K562 (cell line): ENCODE measurements around the gene RCHY1. TPM values are rescaled to one million over a fixed set of nuclear protein-coding genes. Genes with fewer than 3 reads are reported as not detected.

Source experiments
- ARNT ChIP-seq, 2 experiments: fragments of 450-650 bp; IDR thresholded peaks; 2 replicates each; pipeline ENCODE4 v1.6.1; 2016; ENCODE audit warnings: mild to moderate bottlenecking in 1 of 2
- BRD9 ChIP-seq: fragments of 450-650 bp; IDR thresholded peaks from 2 replicates; pipeline ENCODE4 v1.6.1; 2018; ENCODE audit warnings: low read depth; ENCODE audit not compliant: partially characterized antibody
- CREBBP ChIP-seq: IDR thresholded peaks from one replicate; pipeline ENCODE4 v1.6.1; 2012; ENCODE audit warnings: low read depth, mild to moderate bottlenecking, control low read depth, inconsistent platforms, low read length
- ESRRB ChIP-seq: fragments of 250-450 bp; sonication (Bioruptor Pico); IDR thresholded peaks from 2 replicates; pipeline ENCODE4 v1.5.0; 2020; ENCODE audit warnings: mild to moderate bottlenecking, moderate library complexity, borderline replicate concordance
- FOXJ2 ChIP-seq: fragments of 200-800 bp; sonication (Bioruptor generic); IDR thresholded peaks from 2 replicates; pipeline ENCODE4 v1.6.1; 2016; ENCODE audit warnings: missing genetic modification characterization, missing compliant biosample characterization
- HNRNPUL1 ChIP-seq: fragments of 200-400 bp; formaldehyde crosslinking; IDR thresholded peaks from 2 replicates; pipeline ENCODE4 v1.6.1; 2017; ENCODE audit warnings: low read length
- MCM2 ChIP-seq: fragments of 450-650 bp; IDR thresholded peaks from 2 replicates; pipeline ENCODE4 v1.6.1; 2017; ENCODE audit warnings: low read depth, mild to moderate bottlenecking
- MIER1 ChIP-seq: fragments of 450-650 bp; IDR thresholded peaks from 2 replicates; pipeline ENCODE4 v1.6.1; 2016; ENCODE audit warnings: antibody characterized with exemption, mild to moderate bottlenecking, low read depth
- NONO ChIP-seq, 2 experiments: fragments of 200-400 bp in 1 of 2; fragments of 450-650 bp in 1 of 2; formaldehyde crosslinking in 1 of 2; IDR thresholded peaks; 2 replicates each; pipeline ENCODE4 v1.6.1; 2017; ENCODE audit warnings: low read depth in 2 of 2, mild to moderate bottlenecking in 2 of 2, moderate library complexity in 2 of 2, low read length in 1 of 2
- OTX1 ChIP-seq: fragments of 450-650 bp; formaldehyde crosslinking; IDR thresholded peaks from 2 replicates; pipeline ENCODE4 v1.4.0; 2022; ENCODE audit warnings: mild to moderate bottlenecking
- PCBP1 ChIP-seq: fragments of 200-400 bp; formaldehyde crosslinking; IDR thresholded peaks from 2 replicates; pipeline ENCODE4 v1.6.1; 2018; ENCODE audit warnings: mild to moderate bottlenecking, low read depth, low read length; ENCODE audit not compliant: poor library complexity, severe bottlenecking
- POLR3A ChIP-seq: IDR thresholded peaks from 2 replicates; pipeline ENCODE4 v1.6.1; 2011; ENCODE audit warnings: borderline replicate concordance, mild to moderate bottlenecking, moderate library complexity; ENCODE audit not compliant: insufficient read length, insufficient read depth; ENCODE audit errors: extremely low read depth
- RBM22 ChIP-seq: fragments of 200-400 bp; formaldehyde crosslinking; IDR thresholded peaks from 2 replicates; pipeline ENCODE4 v1.6.1; 2018; ENCODE audit warnings: low read length, low read depth; ENCODE audit not compliant: poor library complexity, severe bottlenecking
- SIRT6 ChIP-seq: IDR thresholded peaks from one replicate; pipeline ENCODE4 v1.6.1; 2012; ENCODE audit warnings: low read depth, mild to moderate bottlenecking, control low read depth, inconsistent platforms, low read length, moderate library complexity
- SMAD4 ChIP-seq: fragments of 250-450 bp; sonication (Bioruptor Pico); conservative IDR thresholded peaks from 2 replicates; pipeline ENCODE4 v1.8.0; 2021; ENCODE audit warnings: inconsistent platforms, mild to moderate bottlenecking, moderate library complexity
- SREBF2 ChIP-seq: sonication (generic); formaldehyde crosslinking; IDR thresholded peaks from 2 replicates; pipeline ENCODE4 v1.4.0; 2020; ENCODE audit warnings: mild to moderate bottlenecking, missing genetic modification reagents
- TAF15 ChIP-seq: fragments of 200-400 bp; formaldehyde crosslinking; IDR thresholded peaks from 2 replicates; pipeline ENCODE4 v1.6.1; 2017; ENCODE audit warnings: mild to moderate bottlenecking, low read depth, low read length, moderate library complexity
- TRIM24 ChIP-seq, 2 experiments: fragments of 450-650 bp; IDR thresholded peaks; 2 replicates each; pipeline ENCODE4 v1.6.1; 2016
- TSC22D4 ChIP-seq: fragments of 450-650 bp; IDR thresholded peaks from 2 replicates; pipeline ENCODE4 v1.6.1; 2016; ENCODE audit warnings: missing genetic modification characterization, missing biosample characterization, control low read depth
- ZNF717 ChIP-seq: fragments of 250-450 bp; sonication (Bioruptor Pico); IDR thresholded peaks from 2 replicates; pipeline ENCODE4 v1.5.0; 2021
- polyA plus RNA-seq, 8 experiments: library from polyadenylated mRNA; depleted of rRNA in 4 of 8; stranded (reverse) in 5 of 8; unstranded in 3 of 8; fragments of >200 nt; fragmentation: Nextera tagmentation in 2 of 8; fragmentation: Illumina TruSeq in 1 of 8; extraction: Ambion mirVana in 2 of 8; extraction: Trizol in 1 of 8; gene quantifications; 2 replicates each; pipeline versions ENCODE4 v1.2.1 to v1.2.3, GENCODE V29; 2011 to 2014; ENCODE audit warnings: inconsistent platforms in 1 of 8, missing spikeins in 1 of 8
- total RNA-seq, 7 experiments: library from RNA; depleted of rRNA in 6 of 7; stranded (reverse); fragments of >200 nt in 6 of 7; fragmentation: Illumina TruSeq in 2 of 7; extraction: Trizol in 2 of 7; gene quantifications; 2 replicates each; pipeline versions ENCODE4 v1.2.1 to v1.2.3, GENCODE V29; 2011 to 2021; ENCODE audit warnings: low replicate concordance in 1 of 7
- TF ChIP-seq, protein P1 (sequence below): fragments of 250-450 bp; sonication (Bioruptor Pico); IDR thresholded peaks from 2 replicates; pipeline ENCODE4 v1.8.0; 2022; ENCODE audit warnings: inconsistent platforms
- TF ChIP-seq, protein P2 (sequence below): sonication (generic); formaldehyde crosslinking; IDR thresholded peaks from 2 replicates; pipeline ENCODE4 v1.4.0; 2020; ENCODE audit warnings: mild to moderate bottlenecking, missing genetic modification reagents
- TF ChIP-seq, protein P3 (sequence below): sonication (generic); formaldehyde crosslinking; IDR thresholded peaks from 2 replicates; pipeline ENCODE4 v1.8.0; 2022; ENCODE audit warnings: missing genetic modification reagents, mild to moderate bottlenecking, borderline replicate concordance

The RCHY1 gene
- total and polyA plus RNA-seq, 9 of the 15 experiments (the other 6 are each of a cell fraction or from before 2014, with no cell fraction given), result 27.3 to 85.1 (median 45.9) TPM

DNA sequence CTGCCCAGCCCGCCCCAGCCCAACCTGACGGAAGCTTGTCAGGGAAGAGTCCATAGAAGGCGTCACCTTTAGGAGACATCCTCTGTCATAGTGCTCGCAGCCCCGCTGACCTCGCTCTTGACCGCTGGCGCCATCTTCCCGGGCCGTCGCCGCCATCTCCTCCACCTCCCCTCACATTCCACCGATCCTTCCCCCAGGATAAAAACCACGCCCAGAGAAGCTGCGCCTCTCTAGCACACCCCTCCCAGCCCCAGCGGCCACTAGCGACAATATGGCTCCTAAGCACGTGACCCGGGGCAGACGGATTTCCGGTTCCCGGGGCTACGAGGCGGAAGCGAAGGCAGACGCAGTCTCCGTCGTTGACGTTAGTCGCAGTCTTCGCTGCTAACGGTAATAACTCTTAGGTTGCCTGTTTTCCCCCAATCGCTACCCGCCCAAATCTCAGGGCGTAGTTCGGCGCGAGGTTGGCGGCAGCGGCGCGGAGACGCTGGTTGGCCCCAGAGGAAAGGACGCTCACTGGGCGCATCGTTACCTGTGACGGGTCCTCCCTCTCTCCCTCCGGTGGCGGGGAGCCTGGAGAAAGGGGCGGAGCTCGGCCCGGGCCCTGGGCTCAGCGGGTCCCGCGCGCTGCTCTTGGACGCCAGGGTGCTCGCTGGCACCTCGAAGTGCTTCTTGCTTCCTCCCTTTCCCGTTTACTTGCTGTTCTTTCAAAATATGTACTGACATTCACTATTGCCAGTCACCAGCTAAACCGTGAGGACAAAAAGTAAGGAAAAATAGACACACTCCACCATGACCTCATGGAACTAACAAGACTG lies at the start of gene RCHY1, which contains the start of gene THAP6 (continued):
- TF ChIP-seq, protein P1, sequence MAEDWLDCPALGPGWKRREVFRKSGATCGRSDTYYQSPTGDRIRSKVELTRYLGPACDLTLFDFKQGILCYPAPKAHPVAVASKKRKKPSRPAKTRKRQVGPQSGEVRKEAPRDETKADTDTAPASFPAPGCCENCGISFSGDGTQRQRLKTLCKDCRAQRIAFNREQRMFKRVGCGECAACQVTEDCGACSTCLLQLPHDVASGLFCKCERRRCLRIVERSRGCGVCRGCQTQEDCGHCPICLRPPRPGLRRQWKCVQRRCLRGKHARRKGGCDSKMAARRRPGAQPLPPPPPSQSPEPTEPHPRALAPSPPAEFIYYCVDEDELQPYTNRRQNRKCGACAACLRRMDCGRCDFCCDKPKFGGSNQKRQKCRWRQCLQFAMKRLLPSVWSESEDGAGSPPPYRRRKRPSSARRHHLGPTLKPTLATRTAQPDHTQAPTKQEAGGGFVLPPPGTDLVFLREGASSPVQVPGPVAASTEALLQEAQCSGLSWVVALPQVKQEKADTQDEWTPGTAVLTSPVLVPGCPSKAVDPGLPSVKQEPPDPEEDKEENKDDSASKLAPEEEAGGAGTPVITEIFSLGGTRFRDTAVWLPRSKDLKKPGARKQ (CRISPR knock-in tag), result no peak
- TF ChIP-seq TAF15 (0 out of 2 replicates have a peak, but pooled peaks have one; percentile 49), CREBBP (no peak), OTX1 (CRISPR knock-in tag) (0 out of 2 replicates have a peak, but pooled peaks have one; percentile 85), BRD9 (no peak), FOXJ2 (no peak), NONO (IDR thresholded peaks at IDR 0.05; ENCODE audit: low read depth in 2 of 2, low read length in 1 of 2) (no peak), TSC22D4 (no peak), ZNF717 (CRISPR knock-in tag) (no peak), ESRRB (CRISPR knock-in tag) (no peak), PCBP1 (no peak), HNRNPUL1 (no peak), SREBF2 (CRISPR knock-in tag) (no peak), SIRT6 (no peak), TRIM24 (IDR thresholded peaks at IDR 0.05) (peak in 1 of 2 experiments; percentile 4; a peak in 1 of 4 replicates), SMAD4 (CRISPR knock-in tag) (peak; percentile 60), POLR3A (no peak), MIER1 (no peak), ARNT (IDR thresholded peaks at IDR 0.05) (peak in 1 of 2 experiments; percentile 56; a peak in 2 of 4 replicates), MCM2 (no peak), RBM22 (no peak)
- TF ChIP-seq, protein P2, sequence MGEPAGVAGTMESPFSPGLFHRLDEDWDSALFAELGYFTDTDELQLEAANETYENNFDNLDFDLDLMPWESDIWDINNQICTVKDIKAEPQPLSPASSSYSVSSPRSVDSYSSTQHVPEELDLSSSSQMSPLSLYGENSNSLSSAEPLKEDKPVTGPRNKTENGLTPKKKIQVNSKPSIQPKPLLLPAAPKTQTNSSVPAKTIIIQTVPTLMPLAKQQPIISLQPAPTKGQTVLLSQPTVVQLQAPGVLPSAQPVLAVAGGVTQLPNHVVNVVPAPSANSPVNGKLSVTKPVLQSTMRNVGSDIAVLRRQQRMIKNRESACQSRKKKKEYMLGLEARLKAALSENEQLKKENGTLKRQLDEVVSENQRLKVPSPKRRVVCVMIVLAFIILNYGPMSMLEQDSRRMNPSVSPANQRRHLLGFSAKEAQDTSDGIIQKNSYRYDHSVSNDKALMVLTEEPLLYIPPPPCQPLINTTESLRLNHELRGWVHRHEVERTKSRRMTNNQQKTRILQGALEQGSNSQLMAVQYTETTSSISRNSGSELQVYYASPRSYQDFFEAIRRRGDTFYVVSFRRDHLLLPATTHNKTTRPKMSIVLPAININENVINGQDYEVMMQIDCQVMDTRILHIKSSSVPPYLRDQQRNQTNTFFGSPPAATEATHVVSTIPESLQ (CRISPR knock-in tag), result peak; percentile 74; the same call in 1 of the 2 replicates
- TF ChIP-seq, protein P3, sequence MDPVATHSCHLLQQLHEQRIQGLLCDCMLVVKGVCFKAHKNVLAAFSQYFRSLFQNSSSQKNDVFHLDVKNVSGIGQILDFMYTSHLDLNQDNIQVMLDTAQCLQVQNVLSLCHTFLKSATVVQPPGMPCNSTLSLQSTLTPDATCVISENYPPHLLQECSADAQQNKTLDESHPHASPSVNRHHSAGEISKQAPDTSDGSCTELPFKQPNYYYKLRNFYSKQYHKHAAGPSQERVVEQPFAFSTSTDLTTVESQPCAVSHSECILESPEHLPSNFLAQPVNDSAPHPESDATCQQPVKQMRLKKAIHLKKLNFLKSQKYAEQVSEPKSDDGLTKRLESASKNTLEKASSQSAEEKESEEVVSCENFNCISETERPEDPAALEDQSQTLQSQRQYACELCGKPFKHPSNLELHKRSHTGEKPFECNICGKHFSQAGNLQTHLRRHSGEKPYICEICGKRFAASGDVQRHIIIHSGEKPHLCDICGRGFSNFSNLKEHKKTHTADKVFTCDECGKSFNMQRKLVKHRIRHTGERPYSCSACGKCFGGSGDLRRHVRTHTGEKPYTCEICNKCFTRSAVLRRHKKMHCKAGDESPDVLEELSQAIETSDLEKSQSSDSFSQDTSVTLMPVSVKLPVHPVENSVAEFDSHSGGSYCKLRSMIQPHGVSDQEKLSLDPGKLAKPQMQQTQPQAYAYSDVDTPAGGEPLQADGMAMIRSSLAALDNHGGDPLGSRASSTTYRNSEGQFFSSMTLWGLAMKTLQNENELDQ, result no peak
